Body of pancreas (tissue), 4 donors: ENCODE results near the gene SMCO2.

Experiments used
- CTCF ChIP-seq, 7 experiments: fragments of 450-650 bp in 4 of 7; fragments of 200-600 bp in 3 of 7; sonication (generic) in 3 of 7; IDR thresholded peaks; one replicate each; pipeline ENCODE4 v1.5.1; 2016 to 2019; ENCODE audit warnings: antibody characterized with exemption in 7 of 7
- POLR2A ChIP-seq, 3 donors: fragments of 450-650 bp; IDR thresholded peaks; one replicate each; pipeline ENCODE4 v1.6.1; 2016; ENCODE audit warnings: antibody characterized with exemption in 3 of 3, mild to moderate bottlenecking in 2 of 3

- TF ChIP-seq CTCF (IDR thresholded peaks at IDR 0.05) (no peak), POLR2A (IDR thresholded peaks at IDR 0.05) (no peak)
Measured at GRCh38 chr12:27491226-27491625, 44.7 kb downstream of the SMCO2 start.
